Vagina (tissue), 2 donors: ENCODE measurements around the gene EPG5. TPM values are rescaled to one million over a fixed set of nuclear protein-coding genes. Genes with fewer than 3 reads are reported as not detected.

Source experiments
- DNase-seq, 2 donors: peaks; one replicate each; pipeline ENCODE4 v3.0.0-alpha.2; 2017; ENCODE audit errors: extremely low spot score in 2 of 2
- H3K27ac ChIP-seq: fragments of 200-600 bp; sonication (generic); one replicate; pipeline ENCODE4 v1.5.1; 2019
- H3K27me3 ChIP-seq: fragments of 200-600 bp; sonication (generic); one replicate; pipeline ENCODE4 v1.5.1; 2019
- H3K36me3 ChIP-seq, 2 donors: fragments of 200-600 bp; sonication (generic); one replicate each; pipeline ENCODE4 v1.5.1; 2017 to 2019
- H3K4me1 ChIP-seq: fragments of 200-600 bp; sonication (generic); one replicate; pipeline ENCODE4 v1.5.1; 2019
- H3K4me3 ChIP-seq, 2 donors: fragments of 200-600 bp; sonication (generic); 1 replicate in 1 of 2; 2 replicates in 1 of 2; pipeline ENCODE4 v1.5.1; 2016 to 2019
- H3K9me3 ChIP-seq: fragments of 200-600 bp; sonication (generic); one replicate; pipeline ENCODE4 v1.5.1; 2019
- POLR2A ChIP-seq, 2 donors: fragments of 450-650 bp; IDR thresholded peaks; one replicate each; pipeline ENCODE4 v1.6.1; 2017; ENCODE audit warnings: antibody characterized with exemption in 2 of 2, mild to moderate bottlenecking in 2 of 2, moderate library complexity in 2 of 2
- POLR2AphosphoS5 ChIP-seq, 2 donors: sonication (generic); formaldehyde crosslinking; IDR thresholded peaks; one replicate each; pipeline ENCODE4 v1.9.0; 2017; ENCODE audit warnings: antibody characterized with exemption in 2 of 2, mild to moderate bottlenecking in 2 of 2, low read depth in 1 of 2; ENCODE audit not compliant: insufficient read depth in 1 of 2
- intact Hi-C: fragments of 100-400 bp; cut with DNase I; formaldehyde crosslinking; loops from one replicate; pipeline ENCODE4 v1.15.1; 2023
- total RNA-seq: library from RNA; depleted of rRNA; stranded (reverse); fragments of >200 nt; gene quantifications from one replicate; pipeline ENCODE4 v1.2.3, GENCODE V29; 2016
- TF ChIP-seq, protein P1 (sequence below), 3 experiments: fragments of 450-650 bp in 2 of 3; fragments of 200-600 bp in 1 of 3; sonication (generic) in 1 of 3; IDR thresholded peaks; one replicate each; pipeline ENCODE4 v1.5.1; 2017 to 2019; ENCODE audit warnings: antibody characterized with exemption in 3 of 3, mild to moderate bottlenecking in 2 of 3, moderate library complexity in 2 of 3

Gene EPG5
- total RNA-seq, 1 donor from 2014 or later, result 29.5 TPM

DNA sequence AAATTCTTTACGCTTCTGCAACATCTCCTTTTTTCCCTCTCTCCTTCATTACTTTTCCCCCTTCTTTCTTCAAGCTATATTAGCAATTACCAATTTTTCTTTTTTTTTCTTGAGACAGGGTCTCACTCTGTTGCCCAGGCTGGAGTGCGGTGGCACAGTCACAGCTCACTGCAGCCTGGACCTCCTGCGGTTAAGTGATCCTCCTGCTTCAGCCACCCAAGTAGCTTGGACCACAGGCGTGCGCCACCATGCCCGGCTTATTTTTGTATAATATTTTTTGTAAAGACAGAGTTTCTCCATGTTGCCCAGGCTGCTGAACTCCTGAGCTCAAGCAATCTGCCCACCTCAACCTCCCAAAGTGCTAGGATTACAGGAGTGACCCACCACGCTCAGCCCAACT, 70.7 kb downstream of the EPG5 start:
- TF ChIP-seq POLR2AphosphoS5 (IDR thresholded peaks at IDR 0.05; ENCODE audit: insufficient read depth in 1 of 2, low read depth in 1 of 2), result no peak
- no peaks in the 10 kb centered on the region for H3K9me3 ChIP-seq
- H3K27me3 ChIP-seq, result no peaks in the 10 kb centered on the region
- DNase-seq, result no peak
- no peaks in the 10 kb centered on the region for H3K4me1 ChIP-seq
- H3K27ac ChIP-seq, result peak overlapping the region; percentile 30
- peaks cover 0 to 39% of the 10 kb centered on the region in 2 donors for H3K36me3 ChIP-seq
- no peak overlapping the region for H3K4me3 ChIP-seq
- intact Hi-C loops, result no loop called here

DNA sequence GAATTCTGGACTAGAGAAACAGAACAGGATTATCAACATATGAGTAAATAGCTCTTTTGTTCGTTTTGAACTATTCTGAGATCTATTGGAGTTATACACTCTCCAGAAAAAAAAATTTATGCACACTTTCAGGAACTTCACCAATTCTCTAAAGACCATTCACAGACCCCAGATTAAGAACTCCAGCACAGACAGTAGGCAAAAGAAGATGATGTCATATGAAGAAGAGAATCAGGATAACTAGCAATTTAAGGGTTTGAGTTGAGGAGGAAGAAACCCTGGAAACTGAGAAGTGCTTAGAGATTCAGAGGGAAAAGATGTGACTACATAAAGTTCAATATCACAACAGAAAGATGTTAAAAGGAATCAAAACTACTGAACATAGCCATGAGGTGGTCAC, 71.8 kb downstream of the EPG5 start:
- Histone ChIP-seq H3K27ac (no peak overlapping the region), H3K4me3 (no peak overlapping the region), H3K4me1 (no peaks in the 10 kb centered on the region), H3K27me3 (no peaks in the 10 kb centered on the region), H3K36me3 (peaks cover 0 to 31% of the 10 kb centered on the region in 2 donors), H3K9me3 (no peaks in the 10 kb centered on the region)
- DNase-seq, result no peak
- intact Hi-C loops, result no loop called here
- no peak for TF ChIP-seq POLR2A (IDR thresholded peaks at IDR 0.05)
- no peak for TF ChIP-seq POLR2AphosphoS5 (IDR thresholded peaks at IDR 0.05; ENCODE audit: insufficient read depth in 1 of 2, low read depth in 1 of 2)
- TF ChIP-seq, protein P1, sequence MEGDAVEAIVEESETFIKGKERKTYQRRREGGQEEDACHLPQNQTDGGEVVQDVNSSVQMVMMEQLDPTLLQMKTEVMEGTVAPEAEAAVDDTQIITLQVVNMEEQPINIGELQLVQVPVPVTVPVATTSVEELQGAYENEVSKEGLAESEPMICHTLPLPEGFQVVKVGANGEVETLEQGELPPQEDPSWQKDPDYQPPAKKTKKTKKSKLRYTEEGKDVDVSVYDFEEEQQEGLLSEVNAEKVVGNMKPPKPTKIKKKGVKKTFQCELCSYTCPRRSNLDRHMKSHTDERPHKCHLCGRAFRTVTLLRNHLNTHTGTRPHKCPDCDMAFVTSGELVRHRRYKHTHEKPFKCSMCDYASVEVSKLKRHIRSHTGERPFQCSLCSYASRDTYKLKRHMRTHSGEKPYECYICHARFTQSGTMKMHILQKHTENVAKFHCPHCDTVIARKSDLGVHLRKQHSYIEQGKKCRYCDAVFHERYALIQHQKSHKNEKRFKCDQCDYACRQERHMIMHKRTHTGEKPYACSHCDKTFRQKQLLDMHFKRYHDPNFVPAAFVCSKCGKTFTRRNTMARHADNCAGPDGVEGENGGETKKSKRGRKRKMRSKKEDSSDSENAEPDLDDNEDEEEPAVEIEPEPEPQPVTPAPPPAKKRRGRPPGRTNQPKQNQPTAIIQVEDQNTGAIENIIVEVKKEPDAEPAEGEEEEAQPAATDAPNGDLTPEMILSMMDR (IDR thresholded peaks at IDR 0.05), result no peak

DNA sequence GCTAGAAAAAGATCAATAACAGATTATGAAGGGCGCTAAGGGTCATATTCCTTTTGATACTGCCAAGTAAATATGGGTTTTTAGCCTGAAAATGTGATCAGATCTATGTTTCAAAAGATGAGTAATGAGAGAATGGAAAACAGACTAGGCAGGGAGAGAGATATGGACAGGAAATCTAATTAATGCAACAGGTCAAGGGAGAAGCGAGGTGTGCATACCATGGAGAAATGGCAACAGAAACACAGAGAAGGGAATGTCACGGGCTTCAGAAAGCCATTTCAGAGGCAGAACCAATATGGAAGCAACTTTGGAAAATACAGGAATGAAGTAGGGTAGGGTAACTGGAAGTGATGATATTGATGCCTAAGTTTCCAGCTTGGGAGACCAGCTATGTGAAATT, 72.3 kb downstream of the EPG5 start:
- no peak overlapping the region for H3K4me3 ChIP-seq
- no peaks in the 10 kb centered on the region for H3K4me1 ChIP-seq
- TF ChIP-seq POLR2AphosphoS5 (IDR thresholded peaks at IDR 0.05; ENCODE audit: insufficient read depth in 1 of 2, low read depth in 1 of 2) (no peak), POLR2A (IDR thresholded peaks at IDR 0.05) (no peak)
- TF ChIP-seq, protein P1 (IDR thresholded peaks at IDR 0.05), result no peak
- H3K27ac ChIP-seq, result no peak overlapping the region
- H3K9me3 ChIP-seq, result no peaks in the 10 kb centered on the region
- intact Hi-C loops, result no loop called here
- DNase-seq, result no peak
- H3K36me3 ChIP-seq, result peaks cover 0 to 26% of the 10 kb centered on the region in 2 donors
- H3K27me3 ChIP-seq, result no peaks in the 10 kb centered on the region

DNA sequence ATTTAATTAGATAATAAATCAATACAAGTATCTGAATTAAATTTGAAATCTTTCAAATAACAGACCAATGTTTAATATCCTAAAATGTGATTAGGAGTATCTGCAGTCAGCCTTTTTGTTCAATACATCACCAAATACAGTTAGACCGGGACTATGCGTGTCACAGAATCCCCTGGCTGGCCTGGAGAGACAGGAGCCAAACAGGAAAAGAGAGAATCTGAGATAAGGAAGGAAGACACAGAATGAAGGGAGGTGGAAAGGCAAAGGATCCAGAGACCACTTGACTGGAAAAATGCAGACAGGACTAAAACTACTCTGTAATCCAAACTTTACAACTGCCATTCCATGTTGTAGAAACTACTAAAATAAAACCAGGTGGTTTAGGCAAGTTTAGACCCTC, 75.3 kb downstream of the EPG5 start:
- Histone ChIP-seq H3K27ac (no peak overlapping the region), H3K9me3 (no peaks in the 10 kb centered on the region), H3K4me3 (no peak overlapping the region), H3K4me1 (no peaks in the 10 kb centered on the region), H3K27me3 (no peaks in the 10 kb centered on the region), H3K36me3 (peaks cover 0 to 26% of the 10 kb centered on the region in 2 donors)
- no peak for DNase-seq
- intact Hi-C loops, result no loop called here
- no peak for TF ChIP-seq POLR2A (IDR thresholded peaks at IDR 0.05)
- TF ChIP-seq, protein P1 (IDR thresholded peaks at IDR 0.05), result no peak

DNA sequence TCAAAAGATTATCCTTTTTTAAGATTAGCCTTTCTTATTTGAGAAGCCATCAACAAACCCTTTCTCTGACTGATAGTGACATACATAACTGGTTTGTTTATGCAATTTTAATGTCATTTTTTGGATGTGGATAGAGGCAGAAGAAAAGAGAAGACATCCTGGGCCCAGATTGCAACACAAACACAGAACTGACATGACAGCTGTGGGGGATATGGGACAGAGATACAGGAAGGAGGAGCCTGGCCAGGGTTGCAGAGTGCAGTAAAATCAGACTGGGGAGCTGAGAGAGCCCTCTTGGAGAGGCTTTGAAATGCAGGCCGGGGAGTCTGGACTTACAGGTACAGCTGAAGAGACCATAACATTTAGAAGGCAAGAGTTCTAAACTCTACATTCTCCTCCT, 76.5 kb downstream of the EPG5 start:
- no peak for TF ChIP-seq POLR2A (IDR thresholded peaks at IDR 0.05)

DNA sequence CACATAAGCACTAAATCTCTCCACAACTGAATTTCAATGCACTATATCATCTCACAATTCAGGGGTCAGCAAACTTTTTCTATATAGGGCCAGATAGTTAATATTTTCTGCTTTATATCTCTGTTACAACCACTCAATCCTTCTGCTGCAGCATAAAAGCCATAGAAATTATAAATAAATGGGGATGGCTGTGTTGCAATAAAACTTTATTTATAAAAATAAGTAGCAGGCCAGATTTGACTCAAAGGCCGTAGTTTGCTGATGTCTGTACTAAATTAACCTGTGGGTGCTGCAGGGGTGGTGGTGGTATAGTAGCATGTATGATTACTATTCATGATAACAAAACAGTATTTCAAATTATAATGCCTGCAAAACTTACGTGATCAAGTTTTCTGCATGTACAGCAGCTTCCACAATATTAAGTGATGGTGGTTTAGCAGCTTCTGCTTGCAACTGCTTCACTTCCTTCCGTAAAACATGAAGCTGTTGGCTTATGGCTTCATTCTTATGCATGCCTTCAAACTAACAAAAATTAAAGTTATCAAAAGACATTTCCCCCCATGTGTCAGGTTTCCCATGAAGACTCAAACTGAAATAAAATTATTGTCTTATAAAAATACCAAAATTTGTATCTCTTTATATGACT, 77.6 kb downstream of the EPG5 start:
- no peaks in the 10 kb centered on the region for H3K9me3 ChIP-seq

More for the DNA sequence above, 76.5 kb downstream of the EPG5 start:
- no peak overlapping the region for H3K4me3 ChIP-seq
- no peaks in the 10 kb centered on the region for H3K4me1 ChIP-seq
- intact Hi-C loops, result no loop called here
- H3K36me3 ChIP-seq, result peaks cover 0 to 26% of the 10 kb centered on the region in 2 donors
- no peak for DNase-seq
- no peaks in the 10 kb centered on the region for H3K9me3 ChIP-seq
- no peak overlapping the region for H3K27ac ChIP-seq
- no peaks in the 10 kb centered on the region for H3K27me3 ChIP-seq

More for the DNA sequence above, 77.6 kb downstream of the EPG5 start:
- Histone ChIP-seq H3K27me3 (no peaks in the 10 kb centered on the region), H3K27ac (no peak overlapping the region), H3K36me3 (peaks cover 0 to 23% of the 10 kb centered on the region in 2 donors), H3K4me1 (no peaks in the 10 kb centered on the region), H3K4me3 (no peak overlapping the region)
- no peak for DNase-seq
- TF ChIP-seq POLR2AphosphoS5 (IDR thresholded peaks at IDR 0.05; ENCODE audit: insufficient read depth in 1 of 2, low read depth in 1 of 2) (no peak), POLR2A (IDR thresholded peaks at IDR 0.05) (no peak)
- TF ChIP-seq, protein P1 (IDR thresholded peaks at IDR 0.05), result no peak
- intact Hi-C loops, result no loop called here
